HG02588 (cell line): ENCODE data around the gene TGFBR3.

Experiments
- ATAC-seq: cut with Tn5 transposase; IDR thresholded peaks from one replicate; pipeline ENCODE4 v1.9.1; 2021; ENCODE audit warnings: mild to moderate bottlenecking, moderate library complexity; ENCODE audit not compliant: unreplicated experiment

TGFBR3 gene

GRCh38 chr1:91764471-91765115 is 121.4 kb downstream of the TGFBR3 start:
- ATAC-seq: no peak

GRCh38 chr1:91763252-91763651 is 122.7 kb downstream of the TGFBR3 start:
- ATAC-seq: no peak

- no peak for ATAC-seq
Measured at GRCh38 chr1:91761295-91761721, 124.6 kb downstream of the TGFBR3 start.

GRCh38 chr1:91760512-91760911 is 125.4 kb downstream of the TGFBR3 start:
- no peak for ATAC-seq

GRCh38 chr1:91759076-91759475 is 126.9 kb downstream of the TGFBR3 start:
- ATAC-seq: no peak

GRCh38 chr1:91757763-91758460 is 128.0 kb downstream of the TGFBR3 start:
- no peak for ATAC-seq

- ATAC-seq: no peak
Measured at GRCh38 chr1:91755702-91756287, 130.2 kb downstream of the TGFBR3 start.

GRCh38 chr1:91754816-91755580 is 131.0 kb downstream of the TGFBR3 start:
- no peak for ATAC-seq

GRCh38 chr1:91754348-91754747 is 131.6 kb downstream of the TGFBR3 start:
- peak; percentile 56 for ATAC-seq

GRCh38 chr1:91753878-91754277 is 132.1 kb downstream of the TGFBR3 start:
- no peak for ATAC-seq

- peak; percentile 47 for ATAC-seq
Measured at GRCh38 chr1:91752324-91752723, 133.6 kb downstream of the TGFBR3 start.

- no peak for ATAC-seq
Measured at GRCh38 chr1:91751275-91751674, 134.7 kb downstream of the TGFBR3 start.

GRCh38 chr1:91750398-91750996 is 135.5 kb downstream of the TGFBR3 start:
- no peak for ATAC-seq

GRCh38 chr1:91749788-91750231 is 136.1 kb downstream of the TGFBR3 start:
- no peak for ATAC-seq

GRCh38 chr1:91747666-91748065 is 138.3 kb downstream of the TGFBR3 start:
- ATAC-seq: no peak

GRCh38 chr1:91746728-91747338 is 139.1 kb downstream of the TGFBR3 start:
- no peak for ATAC-seq

GRCh38 chr1:91745640-91746373 is 140.1 kb downstream of the TGFBR3 start:
- ATAC-seq: no peak

- ATAC-seq: no peak
Measured at GRCh38 chr1:91744953-91745639, 140.9 kb downstream of the TGFBR3 start.

- no peak for ATAC-seq
Measured at GRCh38 chr1:91742848-91743292, 143.1 kb downstream of the TGFBR3 start.
